ENCODE results near the gene KIRREL3. TPM values are rescaled to one million over a fixed set of nuclear protein-coding genes. Genes with fewer than 3 reads are reported as not detected.

The KIRREL3 gene
- total and polyA plus RNA-seq, 2 of the 8 experiments (the other 6 are each of a cell fraction or from before 2014, with no cell fraction given): 0.29 to 0.32 TPM

DNA sequence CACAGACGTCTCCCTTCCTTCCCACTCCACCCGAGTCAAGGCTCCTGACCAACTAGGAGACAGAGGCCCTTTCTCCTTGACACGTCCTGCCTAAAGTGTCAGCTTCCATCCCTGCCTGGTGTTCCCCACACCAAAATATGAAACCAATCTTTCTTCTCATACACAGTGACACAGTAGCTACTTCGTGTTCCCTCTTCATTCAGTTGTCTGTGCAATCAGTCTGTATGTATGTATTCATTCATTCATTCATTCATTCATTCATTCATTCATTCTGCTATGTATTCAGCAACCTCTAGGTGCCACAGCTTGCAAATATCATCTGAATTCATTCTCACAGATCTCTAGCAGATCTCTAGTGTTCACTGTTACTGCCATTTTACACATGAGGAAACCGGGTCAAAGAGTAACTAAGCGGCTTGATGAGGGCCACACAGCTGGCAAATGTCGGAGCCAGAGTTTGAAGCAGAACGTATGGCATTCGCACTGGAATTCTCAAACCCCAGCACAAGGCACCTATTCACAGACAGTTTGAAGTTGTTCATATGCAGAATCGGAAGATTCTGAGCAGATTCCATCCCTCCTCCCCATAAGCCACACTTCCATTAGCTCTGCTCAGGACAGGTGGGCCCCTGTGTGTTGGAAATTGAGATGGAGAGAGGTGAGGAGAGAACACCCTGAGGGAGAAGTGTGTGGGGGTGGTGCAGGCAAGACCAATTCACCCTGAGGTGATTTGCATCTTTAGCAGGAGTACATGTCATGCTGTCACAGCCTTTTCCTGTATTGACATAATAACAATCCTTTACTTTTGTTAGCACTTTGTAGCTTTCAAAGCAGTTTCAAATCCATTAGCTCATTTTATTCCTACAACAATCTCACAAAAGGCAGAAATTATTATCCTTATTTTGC, 369.4 kb downstream of the KIRREL3 start:
- no peak overlapping the region for H4K8ac ChIP-seq (ENCODE audit: extremely low read depth, insufficient read depth, low read length)
- no peak overlapping the region for H3K14ac ChIP-seq (ENCODE audit: insufficient read length)
- no peak overlapping the region for H2BK15ac ChIP-seq (ENCODE audit: low read length)
- H2BK12ac ChIP-seq (ENCODE audit: low read depth, low read length): no peak overlapping the region
- H3K4me3 ChIP-seq (ENCODE audit: extremely low read depth in 1 of 4, insufficient read depth in 2 of 4, low read depth in 3 of 4, low read length in 4 of 4): no peak overlapping the region
- H3K23ac ChIP-seq (ENCODE audit: insufficient read length): no peak overlapping the region
- POLR2A ChIA-PET (ENCODE audit: partially characterized antibody): no interaction called here
- H4K91ac ChIP-seq (replicated peaks; ENCODE audit: insufficient read length, low read length): no peak overlapping the region
- H3K56ac ChIP-seq (replicated peaks; ENCODE audit: insufficient read length, low read depth, low read length): no peak overlapping the region
- no peak for TF ChIP-seq TCF12 (IDR thresholded peaks at IDR 0.05; ENCODE audit: low read depth, low read length)
- TF ChIP-seq POLR2AphosphoS5 (IDR thresholded peaks at IDR 0.05; ENCODE audit: low read depth, low read length): no peak
- no peak for TF ChIP-seq GTF2F1 (IDR thresholded peaks at IDR 0.05; ENCODE audit: borderline replicate concordance, low read depth, low read length)
- TF ChIP-seq HDAC6 (IDR thresholded peaks at IDR 0.05; ENCODE audit: low read depth, low read length): no peak
- no peak for TF ChIP-seq SP2 (IDR thresholded peaks at IDR 0.05; ENCODE audit: low read length)
- TF ChIP-seq TBP (IDR thresholded peaks at IDR 0.05; ENCODE audit: low read depth, low read length): no peak
- TF ChIP-seq CTBP2 (IDR thresholded peaks at IDR 0.05; ENCODE audit: borderline replicate concordance, insufficient read depth, insufficient read length, low read length): no peak
- no peak for TF ChIP-seq SP1 (IDR thresholded peaks at IDR 0.05; ENCODE audit: low read depth, low read length)
- no peak for TF ChIP-seq ATF3 (IDR thresholded peaks at IDR 0.05; ENCODE audit: insufficient read depth, low read depth, low read length)
- H2AK5ac ChIP-seq (ENCODE audit: low read depth, low read length): no peak overlapping the region
- peaks cover 2% of the 10 kb centered on the region; the same call in 1 of the 2 replicates for H3K23me2 ChIP-seq (ENCODE audit: low read depth, low read length)
- no peak overlapping the region for H3K4ac ChIP-seq (replicated peaks; ENCODE audit: insufficient read length, low read depth, low read length)
- DNase-seq (ENCODE audit: low read depth in 1 of 2, low spot score in 2 of 2) (no peak), FAIRE-seq (no peak)
- H4K20me1 ChIP-seq (replicated peaks in 1 of 2; ENCODE audit: control insufficient read depth in 1 of 2, insufficient read depth in 2 of 2, low read length in 2 of 2): no peaks in the 10 kb centered on the region
- H3K4me1 ChIP-seq (replicated peaks in 1 of 4; ENCODE audit: control insufficient read depth in 3 of 4, insufficient read depth in 4 of 4, low read length in 3 of 4): no peaks in the 10 kb centered on the region; a peak in 3 of 7 replicates
- 85% methylated on average over 10 of the region's 10 CpGs; no CpG with 5 or more reads in 1 of the 2 experiments for WGBS, 2 experiments (ENCODE audit: extremely low coverage in 1 of 2, insufficient coverage in 1 of 2, insufficient read length in 1 of 2, insufficient replicate concordance in 2 of 2, low coverage in 1 of 2, low lambda C conversion rate in 2 of 2, missing lambda C conversion rate in 1 of 2)
- no peaks in the 10 kb centered on the region for H3K79me1 ChIP-seq (ENCODE audit: low read depth, low read length)
- H2BK5ac ChIP-seq (ENCODE audit: low read depth, low read length): no peak overlapping the region
- H3K27me3 ChIP-seq (replicated peaks in 1 of 4; ENCODE audit: control insufficient read depth in 3 of 4, extremely low read depth in 1 of 4, insufficient read depth in 3 of 4, low read length in 3 of 4): peaks cover 0 to 3% (median 0%) of the 10 kb centered on the region in 4 experiments; a peak in 1 of 7 replicates
- no peaks in the 10 kb centered on the region for H3K36me3 ChIP-seq (ENCODE audit: control insufficient read depth in 2 of 4, insufficient read depth in 4 of 4, low read length in 3 of 4)
- no peak overlapping the region for H3K27ac ChIP-seq (ENCODE audit: low read depth, low read length)
- H2AFZ ChIP-seq (ENCODE audit: low read length): no peak overlapping the region
- no peak overlapping the region for H3K18ac ChIP-seq (ENCODE audit: extremely low read depth, low read length)
- H3K79me2 ChIP-seq (ENCODE audit: control insufficient read depth in 1 of 2, insufficient read depth in 2 of 2, low read length in 2 of 2): no peaks in the 10 kb centered on the region
- no peak overlapping the region for H2BK120ac ChIP-seq (replicated peaks; ENCODE audit: low read depth, low read length)
- H2BK20ac ChIP-seq (ENCODE audit: low read length): no peak overlapping the region
- H3K4me2 ChIP-seq (ENCODE audit: insufficient read depth in 1 of 2, low read depth in 2 of 2, low read length in 2 of 2): no peak overlapping the region
- CTCF ChIA-PET (ENCODE audit: partially characterized antibody): interaction anchor here (0.9 to 4.1 kb wide), 6 partner anchors 9 to 85 kb away, joined by 3 to 28 read pairs (median 4); no protein-coding TSS in a partner anchor
- H3K9me3 ChIP-seq (ENCODE audit: insufficient read depth in 2 of 2, low read depth in 1 of 2, low read length in 1 of 2): no peaks in the 10 kb centered on the region
- H3K9ac ChIP-seq (replicated peaks in 1 of 4; ENCODE audit: extremely low read depth in 1 of 4, low read depth in 3 of 4, low read length in 3 of 4): no peak overlapping the region
- H4K5ac ChIP-seq (ENCODE audit: insufficient read length, low read depth, low read length): no peak overlapping the region

Data from H1 (cell line).